ENCODE results near the gene RAB1A.

DNA sequence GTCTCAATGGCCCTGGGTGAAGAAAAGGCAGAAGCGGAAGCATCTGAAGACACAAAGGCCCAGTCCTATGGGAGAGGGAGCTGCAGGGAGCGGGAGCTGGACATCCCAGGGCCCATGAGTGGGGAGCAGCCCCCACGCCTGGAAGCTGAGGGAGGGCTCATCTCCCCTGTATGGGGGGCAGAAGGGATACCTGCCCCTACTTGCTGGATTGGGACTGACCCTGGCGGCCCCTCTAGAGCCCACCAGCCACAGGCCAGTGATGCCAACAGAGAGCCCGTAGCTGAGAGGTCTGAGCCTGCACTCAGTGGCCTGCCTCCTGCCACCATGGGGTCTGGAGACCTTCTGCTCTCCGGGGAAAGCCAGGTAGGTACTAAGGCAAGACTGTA, 60.5 kb downstream of the RAB1A start:
- TF ChIP-seq, protein P1, sequence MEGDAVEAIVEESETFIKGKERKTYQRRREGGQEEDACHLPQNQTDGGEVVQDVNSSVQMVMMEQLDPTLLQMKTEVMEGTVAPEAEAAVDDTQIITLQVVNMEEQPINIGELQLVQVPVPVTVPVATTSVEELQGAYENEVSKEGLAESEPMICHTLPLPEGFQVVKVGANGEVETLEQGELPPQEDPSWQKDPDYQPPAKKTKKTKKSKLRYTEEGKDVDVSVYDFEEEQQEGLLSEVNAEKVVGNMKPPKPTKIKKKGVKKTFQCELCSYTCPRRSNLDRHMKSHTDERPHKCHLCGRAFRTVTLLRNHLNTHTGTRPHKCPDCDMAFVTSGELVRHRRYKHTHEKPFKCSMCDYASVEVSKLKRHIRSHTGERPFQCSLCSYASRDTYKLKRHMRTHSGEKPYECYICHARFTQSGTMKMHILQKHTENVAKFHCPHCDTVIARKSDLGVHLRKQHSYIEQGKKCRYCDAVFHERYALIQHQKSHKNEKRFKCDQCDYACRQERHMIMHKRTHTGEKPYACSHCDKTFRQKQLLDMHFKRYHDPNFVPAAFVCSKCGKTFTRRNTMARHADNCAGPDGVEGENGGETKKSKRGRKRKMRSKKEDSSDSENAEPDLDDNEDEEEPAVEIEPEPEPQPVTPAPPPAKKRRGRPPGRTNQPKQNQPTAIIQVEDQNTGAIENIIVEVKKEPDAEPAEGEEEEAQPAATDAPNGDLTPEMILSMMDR (IDR thresholded peaks at IDR 0.05; ENCODE audit: low read depth, low read length), result no peak
- TF ChIP-seq EZH2phosphoT487 (IDR thresholded peaks at IDR 0.05; ENCODE audit: low read depth), result no peak
